Superior temporal gyrus (tissue), 1 donor: ENCODE measurements around the gene ZNF474.
A peak's percentile ranks its signal among the peaks of the same experiment; 100 is the strongest.

Experiments used
- DNase-seq: peaks from one replicate; pipeline ENCODE4 v3.0.0-alpha.2; 2016; ENCODE audit errors: extremely low spot score

ZNF474 gene

DNA sequence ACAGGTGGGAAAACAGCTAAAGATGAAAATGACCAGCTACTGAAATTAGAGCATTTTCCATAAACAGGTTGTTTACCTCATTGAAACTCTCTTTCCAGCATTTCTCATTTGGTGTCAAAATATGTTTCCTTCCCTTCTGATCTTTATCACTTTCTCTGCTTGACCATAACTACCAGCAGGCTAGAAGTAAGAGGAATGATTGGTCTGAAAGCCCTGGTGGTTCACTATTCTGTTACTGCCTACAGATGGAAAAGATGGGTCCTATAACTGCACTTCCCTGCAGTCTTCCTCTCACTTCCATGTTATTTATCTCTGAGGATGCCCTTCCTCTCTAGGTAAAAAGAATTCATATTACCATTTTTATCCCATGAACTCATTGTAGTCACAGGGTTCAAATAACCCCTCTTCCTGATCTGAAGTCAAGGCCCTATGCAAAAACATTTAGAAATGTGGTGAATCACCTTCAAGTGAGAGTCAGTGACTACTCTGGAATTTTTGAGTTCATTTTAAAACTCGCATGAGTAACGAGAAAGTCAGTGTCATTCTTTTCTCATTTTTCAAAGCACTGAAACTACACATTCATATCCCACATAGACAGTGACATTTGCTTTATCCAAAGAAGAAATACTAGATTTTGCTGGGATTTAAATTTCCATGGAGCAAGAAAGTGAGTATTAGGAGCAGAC is 51.7 kb downstream of the ZNF474 start:
- no peak for DNase-seq

DNA sequence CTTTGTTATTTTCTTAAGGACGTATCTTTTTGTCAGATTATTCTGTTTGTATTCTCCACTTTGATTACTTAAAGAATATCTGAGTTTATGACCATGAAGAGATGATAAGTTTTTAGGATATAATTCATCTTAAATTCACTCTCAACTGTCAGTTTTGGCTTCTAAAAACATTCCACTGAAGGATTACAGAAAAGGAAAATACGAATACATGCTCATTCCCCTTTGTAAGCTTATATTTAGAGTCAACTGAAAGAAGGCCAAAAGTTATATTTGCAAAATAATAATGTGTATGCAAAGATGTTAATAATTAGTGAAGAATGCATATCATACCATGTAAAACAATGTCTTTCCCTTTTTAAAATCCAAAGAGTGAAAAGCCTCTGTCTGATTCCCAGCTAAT is 52.5 kb downstream of the ZNF474 start:
- no peak for DNase-seq

DNA sequence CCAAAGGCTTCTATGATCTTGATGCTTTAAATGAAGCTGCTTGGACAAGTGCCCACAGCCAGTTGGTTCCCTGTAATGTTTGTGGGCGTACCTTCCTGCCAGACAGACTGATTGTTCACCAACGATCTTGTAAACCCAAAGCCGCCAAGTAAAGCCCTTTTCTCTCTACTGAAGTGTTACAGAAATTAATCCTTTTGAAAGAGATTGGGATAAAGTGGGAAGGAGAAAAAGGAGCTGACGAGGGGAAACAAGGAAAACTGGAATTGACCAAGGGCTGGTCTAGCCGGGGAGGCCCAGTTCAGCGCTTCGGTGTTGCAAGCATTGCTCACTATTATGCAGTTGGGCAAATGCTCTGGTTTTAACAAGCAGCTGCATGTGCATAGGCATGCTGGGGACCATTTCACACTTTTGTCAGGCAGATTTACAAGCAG is 53.2 kb downstream of the ZNF474 start:
- peak; percentile 66 for DNase-seq

DNA sequence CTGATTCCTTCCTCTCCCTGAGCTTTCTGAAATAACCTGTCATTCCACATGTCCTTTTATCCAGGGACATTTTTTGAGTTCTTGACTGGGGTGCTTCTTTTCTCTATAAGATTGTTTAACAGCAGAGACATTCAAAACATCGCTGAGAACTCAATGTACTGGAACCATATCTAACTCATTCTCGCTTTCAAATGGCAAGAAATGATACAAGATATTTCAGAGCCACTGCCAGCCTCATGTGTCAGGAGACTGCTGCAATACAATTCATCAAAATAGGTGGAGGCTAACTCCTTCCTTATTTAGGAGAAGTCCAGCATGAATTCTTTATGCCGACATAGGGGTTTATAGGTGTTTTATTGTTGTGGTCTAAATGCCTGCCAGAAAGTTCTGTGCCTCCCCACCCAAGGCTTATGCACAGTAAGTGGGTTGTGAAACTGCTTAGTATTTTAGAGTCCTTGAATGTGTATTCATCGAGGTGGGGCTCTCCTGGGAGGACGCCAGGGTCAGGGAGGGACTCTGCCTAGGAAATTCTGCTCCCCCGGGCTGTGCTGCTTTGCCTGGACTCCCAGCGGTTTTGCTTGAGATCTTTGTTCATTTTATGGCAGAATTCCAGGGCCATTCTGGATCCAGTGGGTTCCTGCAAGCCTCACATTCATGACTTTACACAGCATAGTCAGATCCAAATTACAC is 53.9 kb downstream of the ZNF474 start:
- DNase-seq: peak; percentile 78

DNA sequence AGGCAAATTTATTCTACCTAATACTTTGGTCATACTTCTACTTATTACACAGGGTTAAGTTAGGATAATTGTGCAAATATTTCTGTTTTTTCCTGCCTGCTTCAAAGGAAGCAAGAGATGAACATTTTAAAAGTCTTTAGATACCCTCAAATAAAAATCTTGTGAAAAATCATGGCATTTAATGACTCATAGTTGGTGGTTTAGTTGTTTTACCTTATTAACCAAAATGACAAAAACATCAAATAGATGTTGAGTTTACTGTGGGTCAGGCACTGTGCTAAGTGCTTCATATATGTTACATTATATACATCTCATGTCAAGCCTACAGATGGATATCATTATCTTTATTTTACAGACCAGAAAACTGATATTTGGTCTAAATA is 54.4 kb downstream of the ZNF474 start:
- DNase-seq: no peak

DNA sequence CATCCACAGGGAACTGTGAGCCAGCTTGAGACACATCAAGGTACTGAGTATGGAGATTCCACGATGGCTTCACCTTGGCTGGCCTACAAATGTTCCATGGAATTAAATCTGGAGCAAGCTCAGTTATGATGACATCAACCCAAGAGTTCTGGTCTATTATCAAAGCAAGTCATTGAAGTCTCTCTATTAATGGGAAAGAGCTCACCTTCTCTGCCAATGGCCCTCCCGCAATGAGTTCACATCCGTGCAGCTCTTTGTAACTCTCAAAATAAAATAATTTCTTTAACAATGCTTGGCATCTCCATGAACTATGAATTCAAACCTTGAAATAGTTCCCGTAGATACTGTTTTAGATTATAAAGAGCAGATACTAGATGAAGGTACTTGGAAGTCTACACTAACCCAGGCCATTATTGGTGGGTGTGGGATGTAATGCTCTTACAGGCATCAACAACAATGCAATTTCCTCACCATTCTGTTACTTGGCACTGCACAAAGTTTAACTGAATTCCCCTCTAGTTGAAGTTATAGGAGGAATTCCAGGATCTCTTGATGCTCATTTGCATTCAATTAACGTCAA is 55.4 kb downstream of the ZNF474 start:
- DNase-seq: no peak

DNA sequence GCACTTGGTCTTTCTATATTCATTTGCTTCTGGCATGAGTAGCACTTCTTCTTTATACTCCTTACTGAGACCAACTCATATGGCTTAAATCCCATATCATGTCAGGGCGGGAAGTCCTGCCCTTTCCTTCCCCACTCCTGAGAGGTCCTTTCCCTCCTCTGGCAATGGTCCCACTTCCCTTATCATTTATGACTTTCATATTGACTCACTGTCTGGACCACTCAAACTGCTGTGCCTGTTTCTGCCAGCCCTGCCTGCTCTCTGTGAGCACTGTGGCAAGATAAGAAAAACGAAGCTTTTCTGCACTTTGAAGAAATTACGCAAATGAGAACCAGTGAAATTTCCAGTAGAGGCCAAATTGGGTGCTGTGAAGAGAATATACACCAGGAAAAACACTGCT is 58.1 kb downstream of the ZNF474 start:
- DNase-seq: no peak

DNA sequence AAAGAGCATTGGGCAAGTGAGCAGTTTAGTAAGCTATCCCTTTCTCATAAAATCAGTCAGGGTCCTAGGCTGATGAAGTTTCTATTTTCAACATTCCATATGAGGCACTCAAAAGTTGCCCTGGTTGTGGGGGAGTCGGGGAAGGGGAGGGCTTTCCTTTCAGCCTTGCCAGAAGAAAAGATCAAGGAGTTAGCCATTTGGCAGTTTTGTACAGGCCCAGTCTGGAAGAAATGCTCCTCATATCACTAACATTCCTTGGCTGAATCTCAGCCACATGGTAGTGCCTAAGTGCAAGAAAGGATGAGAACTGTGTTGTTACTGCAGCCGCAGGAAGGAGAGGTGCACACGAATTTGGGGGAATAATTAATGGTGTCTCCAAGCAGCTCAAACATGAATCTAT is 60.8 kb downstream of the ZNF474 start:
- no peak for DNase-seq

DNA sequence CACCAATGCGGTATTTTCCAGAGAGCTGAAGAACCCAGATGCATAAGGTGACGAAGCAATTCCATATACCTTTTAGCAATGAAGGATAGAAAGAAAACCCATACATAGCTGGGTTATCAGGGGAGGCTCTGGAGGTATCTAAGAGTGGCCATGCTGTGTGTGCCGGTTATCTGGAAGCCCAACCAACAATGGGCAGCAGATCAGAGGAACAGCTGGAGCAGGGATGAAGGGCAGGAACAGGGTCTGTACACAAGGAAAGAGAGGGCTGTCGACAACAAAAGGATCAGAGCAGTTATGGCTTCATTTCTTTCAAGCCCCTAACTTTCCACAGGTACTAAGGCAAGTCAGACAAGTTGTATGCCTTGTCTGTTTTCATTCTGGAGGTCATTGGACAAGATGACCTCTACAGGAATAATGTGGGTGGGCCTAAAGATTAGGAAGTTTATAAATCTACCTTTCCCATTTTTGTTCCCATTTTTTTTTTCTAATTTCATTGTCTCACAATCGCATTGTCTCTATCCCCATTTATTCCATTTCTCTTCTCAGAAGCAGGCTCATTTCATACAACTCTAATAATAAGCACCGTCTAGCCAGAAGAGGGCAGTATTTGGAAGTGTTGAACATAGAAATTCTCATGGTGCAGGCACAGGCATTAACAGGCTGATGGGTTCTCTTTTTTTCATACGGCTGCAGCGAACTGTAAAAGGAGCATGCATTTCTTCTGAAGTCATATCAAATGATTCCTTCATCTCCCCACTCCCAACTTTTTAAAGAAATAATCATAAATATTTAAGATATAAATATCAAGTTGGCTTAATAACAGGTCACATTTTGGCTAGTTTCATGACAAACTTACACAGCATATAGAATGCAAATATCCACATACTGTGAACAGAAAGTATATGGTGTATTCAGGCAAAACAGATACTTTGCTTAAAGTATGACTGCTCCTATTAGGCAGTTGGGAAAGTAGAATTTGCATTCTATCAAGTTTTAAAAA is 63.5 kb downstream of the ZNF474 start:
- peak; percentile 91 for DNase-seq

DNA sequence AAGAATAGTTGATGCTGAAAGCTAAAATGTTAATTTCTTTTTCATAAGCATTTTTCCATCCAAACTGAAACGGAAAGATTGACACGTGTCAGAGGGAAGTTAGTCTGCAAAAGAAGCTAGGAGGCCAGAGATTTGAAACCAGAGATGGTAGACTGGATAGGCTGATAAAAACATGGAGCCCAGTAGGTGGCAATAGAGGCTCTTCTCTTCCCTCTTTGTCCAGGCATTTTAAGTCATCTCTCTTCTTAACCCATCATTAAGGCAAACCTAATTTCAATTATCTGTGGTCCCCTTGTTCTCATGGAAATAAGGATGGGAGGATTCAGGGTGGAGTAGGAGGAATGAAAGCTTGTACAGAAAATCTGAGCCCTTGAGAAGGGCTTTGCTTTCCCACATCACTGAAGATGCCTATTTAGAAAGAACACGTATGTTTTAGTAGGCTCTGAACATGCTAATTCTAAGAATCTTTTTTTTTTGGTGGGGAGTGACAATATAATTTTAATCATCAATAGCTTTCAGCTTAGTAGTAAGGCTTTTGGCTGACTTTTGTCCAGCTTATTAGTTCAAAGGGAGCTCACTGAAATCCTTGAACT is 66.6 kb downstream of the ZNF474 start:
- DNase-seq: peak; percentile 83

DNA sequence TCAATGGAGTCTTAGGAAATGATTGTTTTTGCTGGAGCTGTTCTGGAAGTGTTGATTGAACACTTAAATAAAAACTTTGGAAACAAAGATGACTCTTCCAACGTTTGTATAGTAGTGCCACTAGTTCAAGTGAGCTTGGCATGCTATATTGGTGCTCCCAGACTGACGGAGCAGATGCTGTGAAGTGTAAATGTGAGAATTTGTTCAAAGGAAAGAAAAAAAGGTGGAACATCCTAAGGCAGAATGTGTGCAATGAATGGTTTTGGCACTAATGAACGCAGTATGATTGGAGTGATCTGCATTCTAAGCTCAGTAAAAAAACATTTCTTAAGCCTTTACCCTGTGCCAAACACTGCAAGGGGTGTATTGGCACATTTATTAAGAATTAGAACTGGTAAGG is 69.8 kb downstream of the ZNF474 start:
- DNase-seq: no peak

DNA sequence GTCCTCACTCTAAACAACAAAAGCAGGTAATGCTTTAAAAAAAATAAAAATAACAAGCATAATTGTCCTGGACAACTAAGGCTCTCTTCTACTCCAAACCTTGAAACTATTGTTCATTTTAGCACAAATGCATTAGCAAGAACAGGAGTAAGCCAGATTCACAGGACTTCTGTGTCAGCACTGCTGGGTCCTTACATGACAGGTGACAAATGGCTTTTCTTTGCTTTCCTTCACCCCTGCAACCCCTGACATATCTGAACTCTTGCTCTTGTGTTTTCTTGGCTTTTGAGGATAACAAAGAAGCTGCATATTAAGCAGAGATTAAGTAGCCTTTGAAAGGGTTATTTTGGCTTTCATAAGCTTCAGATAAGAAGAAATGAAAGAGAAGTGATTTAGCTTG is 71.1 kb downstream of the ZNF474 start:
- DNase-seq: no peak

DNA sequence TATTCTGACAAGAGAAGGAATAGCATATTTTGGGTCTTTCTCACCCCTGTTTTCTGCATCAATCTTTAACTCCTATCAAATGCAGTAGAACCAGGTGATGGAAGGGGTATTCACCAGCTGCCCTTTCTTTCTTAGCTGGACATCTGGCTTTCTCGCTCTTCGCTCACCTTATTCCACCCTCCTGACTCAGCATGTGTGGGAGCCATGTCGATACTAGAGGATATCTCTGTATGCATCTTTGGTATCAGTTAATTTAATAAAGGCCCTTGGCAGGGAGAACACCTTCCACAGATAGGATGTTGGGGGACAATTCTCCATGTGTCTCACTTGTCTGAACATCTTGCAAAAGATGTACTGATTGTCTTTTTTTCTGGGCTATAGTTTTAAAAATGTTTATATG is 71.5 kb downstream of the ZNF474 start:
- DNase-seq: no peak

DNA sequence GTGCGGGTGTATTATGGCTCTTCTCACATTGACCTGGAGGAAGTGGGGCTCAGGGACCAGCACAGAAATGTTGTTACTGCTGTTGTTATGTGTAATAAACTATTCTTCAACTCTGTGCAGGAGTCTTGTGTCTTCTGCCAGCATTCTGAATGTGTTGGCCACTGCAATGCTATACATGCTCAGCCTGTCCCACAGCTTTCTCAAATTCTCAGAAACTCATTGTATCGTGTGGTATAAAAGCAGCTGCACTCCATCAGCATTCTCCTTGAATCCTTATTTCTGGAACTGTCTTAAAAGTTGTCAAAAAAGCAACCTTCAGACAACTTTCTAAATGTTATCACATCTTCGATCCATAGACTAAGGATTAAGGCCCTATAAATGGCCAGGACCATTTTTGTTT is 72.0 kb downstream of the ZNF474 start:
- DNase-seq: no peak

DNA sequence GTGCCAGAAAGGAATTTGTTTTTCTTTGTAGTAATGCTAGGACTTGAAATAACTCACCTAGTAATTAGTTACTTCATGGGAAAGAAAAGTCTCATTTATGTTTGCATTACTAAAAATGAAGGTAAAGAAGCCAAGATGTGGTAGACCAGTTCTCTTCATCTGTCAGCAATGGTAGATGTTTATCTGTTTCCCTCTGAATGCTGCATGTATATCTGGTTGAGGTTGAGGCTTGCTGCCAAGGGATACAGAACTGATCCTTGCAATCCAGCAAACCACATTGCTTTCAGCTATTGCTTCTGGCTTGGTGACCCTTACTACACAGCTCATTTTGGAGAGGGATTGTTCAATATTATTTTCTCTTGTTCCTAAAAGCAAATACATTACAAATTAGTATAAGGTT is 73.6 kb downstream of the ZNF474 start:
- DNase-seq: no peak
